Cardiac fibroblast (primary cell): ENCODE data around the gene ADAMTSL4.

Source experiments
- DNase-seq, 2 donors: peaks; one replicate each; pipeline versions ENCODE4 v3.0.0 to v3.0.0-alpha.2; 2010; ENCODE audit warnings: low read depth in 2 of 2
- H3K4me3 ChIP-seq, 2 donors: replicated peaks in 1 of 2; 1 replicate in 1 of 2; 2 replicates in 1 of 2; pipeline ENCODE4 v1.5.1; 2011; ENCODE audit warnings: low read depth in 2 of 2, low read length in 2 of 2, mild to moderate bottlenecking in 2 of 2, moderate library complexity in 1 of 2
- TF ChIP-seq, protein P1 (sequence below): IDR thresholded peaks from one replicate; pipeline ENCODE4 v1.5.1; 2011; ENCODE audit warnings: low read depth, mild to moderate bottlenecking, low read length, inconsistent platforms

ADAMTSL4 gene

DNA sequence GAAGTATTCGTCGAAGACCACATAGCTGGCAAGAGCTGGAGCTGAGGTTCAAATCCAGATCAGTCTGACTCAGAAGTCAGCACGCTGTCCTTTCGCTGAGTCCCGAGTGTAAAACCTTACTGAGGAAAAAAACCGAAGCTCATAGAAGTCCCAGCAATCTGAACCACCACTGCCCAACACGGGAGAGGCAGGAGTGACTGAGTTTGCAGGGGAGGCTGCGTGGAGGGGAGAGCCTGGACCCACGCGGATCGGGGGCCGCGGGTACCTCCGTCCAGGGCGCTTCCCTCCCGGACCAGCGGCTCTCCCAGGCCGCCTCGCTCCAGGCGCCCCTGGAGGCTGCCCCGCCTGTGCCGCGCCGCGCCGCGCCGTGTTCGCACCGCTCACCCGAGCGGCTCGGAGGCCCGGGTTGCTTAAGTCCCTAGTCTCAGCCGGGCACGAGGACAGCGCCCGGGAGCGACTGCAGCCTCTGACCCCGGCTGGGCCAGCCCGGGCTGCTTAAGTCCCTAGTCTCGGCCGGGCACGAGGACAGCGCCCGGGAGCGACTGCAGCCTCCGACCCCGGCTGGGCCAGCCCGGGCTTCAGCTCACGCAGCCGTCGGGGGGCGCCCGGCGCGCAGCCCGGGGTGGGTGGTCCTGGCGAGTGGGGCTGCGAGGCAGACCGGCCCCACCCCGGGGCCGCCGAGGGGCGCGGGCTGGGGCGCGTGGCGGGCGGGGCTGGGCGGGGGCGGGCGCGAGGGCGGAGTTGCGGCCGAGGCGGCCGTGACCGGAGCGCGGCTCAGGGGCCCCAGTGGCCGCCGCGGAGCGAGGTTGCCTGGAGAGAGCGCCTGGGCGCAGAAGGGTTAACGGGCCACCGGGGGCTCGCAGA is at the start of gene ADAMTSL4:
Gene ADAMTSL4 (plus strand): TSS at position 777 of the 864 bp plus-strand sequence. CDS start 2,881 bp downstream, outside the sequence.
- DNase-seq, result peak; percentile 81 to 86
- peak within 1 kb of the TSS; percentile 50 to 57 for H3K4me3 ChIP-seq
- TF ChIP-seq, protein P1, sequence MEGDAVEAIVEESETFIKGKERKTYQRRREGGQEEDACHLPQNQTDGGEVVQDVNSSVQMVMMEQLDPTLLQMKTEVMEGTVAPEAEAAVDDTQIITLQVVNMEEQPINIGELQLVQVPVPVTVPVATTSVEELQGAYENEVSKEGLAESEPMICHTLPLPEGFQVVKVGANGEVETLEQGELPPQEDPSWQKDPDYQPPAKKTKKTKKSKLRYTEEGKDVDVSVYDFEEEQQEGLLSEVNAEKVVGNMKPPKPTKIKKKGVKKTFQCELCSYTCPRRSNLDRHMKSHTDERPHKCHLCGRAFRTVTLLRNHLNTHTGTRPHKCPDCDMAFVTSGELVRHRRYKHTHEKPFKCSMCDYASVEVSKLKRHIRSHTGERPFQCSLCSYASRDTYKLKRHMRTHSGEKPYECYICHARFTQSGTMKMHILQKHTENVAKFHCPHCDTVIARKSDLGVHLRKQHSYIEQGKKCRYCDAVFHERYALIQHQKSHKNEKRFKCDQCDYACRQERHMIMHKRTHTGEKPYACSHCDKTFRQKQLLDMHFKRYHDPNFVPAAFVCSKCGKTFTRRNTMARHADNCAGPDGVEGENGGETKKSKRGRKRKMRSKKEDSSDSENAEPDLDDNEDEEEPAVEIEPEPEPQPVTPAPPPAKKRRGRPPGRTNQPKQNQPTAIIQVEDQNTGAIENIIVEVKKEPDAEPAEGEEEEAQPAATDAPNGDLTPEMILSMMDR, result no peak

DNA sequence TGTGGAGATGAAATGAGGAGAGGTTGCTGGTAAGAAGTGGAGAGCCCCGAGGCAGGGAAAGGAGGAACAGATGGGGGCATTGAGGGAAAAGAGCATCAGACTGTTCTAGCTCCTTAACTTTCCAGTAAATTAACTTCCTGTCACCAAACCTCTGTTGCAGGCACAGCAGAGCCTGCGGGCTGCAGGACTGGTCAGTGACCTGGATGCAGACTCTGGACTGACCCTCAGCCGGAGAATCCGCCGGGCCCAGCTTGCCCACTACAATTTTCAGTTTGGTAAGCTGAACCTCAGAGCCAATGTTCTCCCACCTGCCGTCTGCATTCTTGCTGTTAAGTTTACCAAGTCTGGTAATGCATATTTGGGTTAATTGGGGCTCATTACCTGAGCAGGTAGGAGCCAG is 43.8 kb upstream of the ADAMTSL4 start:
- TF ChIP-seq, protein P1, result no peak
- no peak overlapping the region for H3K4me3 ChIP-seq

DNA sequence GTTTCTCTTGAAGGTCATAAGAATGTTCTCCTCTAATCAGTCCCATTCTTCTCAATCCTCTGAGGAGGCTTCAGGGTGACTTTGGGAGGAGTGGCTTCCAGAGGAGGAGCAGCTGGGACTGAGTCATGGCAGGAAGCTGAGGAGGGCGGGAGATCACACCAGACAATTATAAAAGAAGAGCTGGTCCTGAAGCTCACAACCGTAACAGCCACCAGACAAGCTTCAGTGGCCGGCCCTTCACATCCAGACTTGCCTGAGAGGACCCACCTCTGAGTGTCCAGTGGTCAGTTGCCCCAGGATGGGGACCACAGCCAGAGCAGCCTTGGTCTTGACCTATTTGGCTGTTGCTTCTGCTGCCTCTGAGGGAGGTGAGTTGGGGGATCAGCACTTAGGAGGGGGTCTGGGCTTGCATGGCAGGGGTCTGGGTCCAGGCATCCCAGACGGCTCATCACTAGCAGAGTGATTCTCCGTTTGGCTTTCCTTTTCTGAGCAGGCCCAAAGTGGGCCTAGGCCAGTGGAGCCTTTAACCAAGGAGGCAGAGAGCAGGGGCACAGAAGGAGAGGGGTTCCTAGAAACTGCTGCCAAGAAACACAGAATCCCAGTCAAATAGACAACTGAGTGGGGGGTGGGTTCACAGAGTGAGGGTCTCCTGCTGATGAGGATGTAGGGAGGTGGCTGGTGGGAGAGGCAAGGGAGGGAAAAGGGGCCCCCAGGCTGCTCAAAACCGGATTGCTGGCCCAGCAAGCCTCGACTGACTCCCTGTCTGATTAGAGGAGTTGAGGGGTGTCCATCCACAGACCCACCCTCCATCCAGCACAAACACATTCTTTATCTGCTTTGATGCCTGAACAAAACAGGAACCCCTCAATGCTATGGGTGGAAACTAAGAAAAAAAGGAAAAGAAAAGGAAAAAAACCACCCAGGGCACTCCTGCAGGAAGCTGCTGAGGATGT is 41.0 kb upstream of the ADAMTSL4 start, which contains the start of gene ECM1:
Gene ECM1 (plus strand): TSS at position 198 of the 953 bp plus-strand sequence. CDS start 101 bp downstream, at position 299.
- DNase-seq, result peak; percentile 81 to 82
- TF ChIP-seq, protein P1, result no peak
- H3K4me3 ChIP-seq, result peak within 1 kb of the TSS in 1 of 2 donors; percentile 56

More for the DNA sequence above, 43.8 kb upstream of the ADAMTSL4 start:
- DNase-seq, result no peak

DNA sequence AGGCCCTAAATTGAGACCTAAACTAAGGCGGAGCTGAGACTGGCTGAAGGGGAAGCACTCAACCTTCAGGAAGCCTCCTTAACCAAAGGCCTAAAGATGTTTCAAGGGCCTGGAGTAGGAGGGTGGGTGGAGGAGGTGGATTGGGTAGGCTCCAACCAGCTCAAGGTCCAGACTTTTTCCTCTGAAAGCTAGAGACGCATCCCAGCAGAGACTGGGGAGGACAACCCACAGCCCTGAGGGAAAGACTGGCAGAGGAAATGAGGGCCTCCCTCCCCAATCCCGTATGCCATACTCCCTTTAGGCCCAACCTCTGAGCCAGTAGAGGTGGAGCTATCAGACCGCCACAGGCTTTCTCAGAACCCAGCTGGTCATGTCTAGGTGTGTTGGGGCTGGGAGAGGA is 40.2 kb upstream of the ADAMTSL4 start:
- TF ChIP-seq, protein P1, result no peak
- DNase-seq, result no peak
- peak overlapping the region in 1 of 2 donors; percentile 56 for H3K4me3 ChIP-seq

DNA sequence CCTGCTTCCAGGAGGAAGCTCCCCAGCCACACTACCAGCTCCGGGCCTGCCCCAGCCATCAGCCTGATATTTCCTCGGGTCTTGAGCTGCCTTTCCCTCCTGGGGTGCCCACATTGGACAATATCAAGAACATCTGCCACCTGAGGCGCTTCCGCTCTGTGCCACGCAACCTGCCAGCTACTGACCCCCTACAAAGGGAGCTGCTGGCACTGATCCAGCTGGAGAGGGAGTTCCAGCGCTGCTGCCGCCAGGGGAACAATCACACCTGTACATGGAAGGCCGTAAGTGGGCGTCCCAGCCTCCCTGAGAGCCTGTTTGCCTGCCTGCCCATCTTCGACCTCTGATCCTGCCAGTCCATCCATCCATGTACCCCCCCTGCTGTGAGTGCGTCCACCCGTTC is 37.7 kb upstream of the ADAMTSL4 start:
- no peak overlapping the region for H3K4me3 ChIP-seq
- DNase-seq, result no peak
- TF ChIP-seq, protein P1, result no peak

DNA sequence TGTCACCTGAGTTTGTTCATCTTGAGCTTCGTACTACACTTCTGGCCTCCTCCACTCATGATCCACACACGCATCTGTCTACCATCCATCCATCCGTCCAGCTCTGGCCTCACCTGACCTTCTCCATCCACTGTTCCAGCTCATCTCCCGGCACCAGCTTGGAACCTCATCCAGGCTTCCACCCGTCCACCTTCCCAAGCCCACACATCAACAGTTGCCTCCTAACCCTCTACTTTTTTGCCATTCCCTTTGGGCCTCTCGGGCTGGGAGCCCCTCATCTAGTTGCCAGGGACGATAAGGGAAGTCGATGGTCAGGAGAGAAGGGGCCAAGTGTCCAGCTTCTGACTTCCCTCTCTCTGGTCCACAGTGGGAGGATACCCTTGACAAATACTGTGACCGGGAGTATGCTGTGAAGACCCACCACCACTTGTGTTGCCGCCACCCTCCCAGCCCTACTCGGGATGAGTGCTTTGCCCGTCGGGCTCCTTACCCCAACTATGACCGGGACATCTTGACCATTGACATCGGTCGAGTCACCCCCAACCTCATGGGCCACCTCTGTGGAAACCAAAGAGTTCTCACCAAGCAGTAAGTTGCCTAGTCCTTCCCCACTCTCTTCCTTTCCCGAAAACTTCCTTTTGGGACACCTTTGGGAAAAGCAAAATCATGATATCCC is 37.1 kb upstream of the ADAMTSL4 start:
- TF ChIP-seq, protein P1, result no peak
- no peak for DNase-seq

More for the DNA sequence above, 37.1 kb upstream of the ADAMTSL4 start:
- no peak overlapping the region for H3K4me3 ChIP-seq
